Mesenchymal stem cell (in vitro differentiated cells and primary cell): ENCODE results near the gene MACIR.

Source experiments
- DNase-seq: peaks from one replicate; pipeline ENCODE4 v3.0.0-alpha.2; 2013
- H2AFZ ChIP-seq: one replicate; pipeline ENCODE4 v1.6.1; 2013; ENCODE audit warnings: low read depth, mild to moderate bottlenecking, control low read depth, inconsistent platforms, low read length, moderate library complexity
- H2AK5ac ChIP-seq: 2 replicates; pipeline ENCODE4 v1.6.1; 2013; ENCODE audit warnings: low read length, moderate library complexity, mild to moderate bottlenecking, inconsistent platforms; ENCODE audit not compliant: severe bottlenecking
- H2BK120ac ChIP-seq: one replicate; pipeline ENCODE4 v1.6.1; 2013; ENCODE audit warnings: low read depth, mild to moderate bottlenecking, inconsistent platforms, low read length, moderate library complexity
- H2BK12ac ChIP-seq, 2 experiments: one replicate each; pipeline ENCODE4 v1.6.1; 2013; ENCODE audit warnings: inconsistent platforms in 2 of 2, low read length in 2 of 2, mild to moderate bottlenecking in 2 of 2, moderate library complexity in 2 of 2, control low read depth in 1 of 2
- H2BK15ac ChIP-seq: one replicate; pipeline ENCODE4 v1.6.1; 2013; ENCODE audit warnings: mild to moderate bottlenecking, low read depth, inconsistent platforms; ENCODE audit not compliant: poor library complexity, severe bottlenecking
- H2BK5ac ChIP-seq: 2 replicates; pipeline ENCODE4 v1.6.1; 2013; ENCODE audit warnings: low read depth, mild to moderate bottlenecking, low read length, control low read depth, inconsistent platforms; ENCODE audit not compliant: poor library complexity, severe bottlenecking
- H3K14ac ChIP-seq, 2 experiments: one replicate each; pipeline ENCODE4 v1.6.1; 2013; ENCODE audit warnings: inconsistent platforms in 2 of 2, low read length in 2 of 2, control low read depth in 1 of 2, mild to moderate bottlenecking in 1 of 2, moderate library complexity in 1 of 2
- H3K18ac ChIP-seq, 2 experiments: one replicate each; pipeline ENCODE4 v1.6.1; 2013; ENCODE audit warnings: inconsistent platforms in 2 of 2, low read length in 2 of 2, control low read depth in 1 of 2, low read depth in 1 of 2, mild to moderate bottlenecking in 1 of 2
- H3K23ac ChIP-seq, 2 experiments: one replicate each; pipeline ENCODE4 v1.6.1; 2013; ENCODE audit warnings: inconsistent platforms in 2 of 2, low read length in 2 of 2, mild to moderate bottlenecking in 2 of 2, moderate library complexity in 2 of 2, control low read depth in 1 of 2
- H3K27ac ChIP-seq: 2 replicates; pipeline ENCODE4 v1.5.1; 2013; ENCODE audit warnings: mild to moderate bottlenecking, moderate library complexity, low read length, control low read depth, inconsistent platforms; ENCODE audit not compliant: poor library complexity, severe bottlenecking
- H3K27me3 ChIP-seq, 2 experiments: 2 replicates each; pipeline versions ENCODE4 v1.6.1 to v1.7.0; 2013; ENCODE audit warnings: low read length in 2 of 2, mild to moderate bottlenecking in 2 of 2, moderate library complexity in 2 of 2, control low read depth in 1 of 2, inconsistent platforms in 1 of 2; ENCODE audit not compliant: control insufficient read depth in 1 of 2, insufficient read depth in 1 of 2
- H3K36me3 ChIP-seq, 2 experiments: 2 replicates each; pipeline versions ENCODE4 v1.6.1 to v1.7.0; 2013; ENCODE audit warnings: low read length in 2 of 2, control low read depth in 1 of 2, inconsistent platforms in 1 of 2, low read depth in 1 of 2, mild to moderate bottlenecking in 1 of 2; ENCODE audit not compliant: insufficient read depth in 2 of 2, control insufficient read depth in 1 of 2
- H3K4ac ChIP-seq, 2 experiments: one replicate each; pipeline ENCODE4 v1.6.1; 2013; ENCODE audit warnings: inconsistent platforms in 2 of 2, low read length in 2 of 2, mild to moderate bottlenecking in 2 of 2, moderate library complexity in 2 of 2, control low read depth in 1 of 2, low read depth in 1 of 2
- H3K4me1 ChIP-seq: 2 replicates; pipeline ENCODE4 v1.6.1; 2013; ENCODE audit warnings: low read depth, low read length, control low read depth; ENCODE audit not compliant: control insufficient read depth, insufficient read depth
- H3K4me2 ChIP-seq: 2 replicates; pipeline ENCODE4 v1.6.1; 2013; ENCODE audit warnings: low read length, mild to moderate bottlenecking, inconsistent platforms; ENCODE audit not compliant: poor library complexity, severe bottlenecking
- H3K4me3 ChIP-seq, 2 experiments: 2 replicates each; pipeline versions ENCODE4 v1.5.1 to v1.7.0; 2013; ENCODE audit warnings: low read length in 2 of 2, mild to moderate bottlenecking in 2 of 2, control low read depth in 1 of 2, low read depth in 1 of 2; ENCODE audit not compliant: insufficient read depth in 1 of 2
- H3K79me1 ChIP-seq: replicated peaks from 2 replicates; pipeline ENCODE4 v1.6.1; 2013; ENCODE audit warnings: mild to moderate bottlenecking, control low read depth, low read length, inconsistent platforms; ENCODE audit not compliant: poor library complexity, severe bottlenecking
- H3K9ac ChIP-seq: 2 replicates; pipeline ENCODE4 v1.7.0; 2013; ENCODE audit warnings: mild to moderate bottlenecking, low read length, moderate library complexity
- H3K9me3 ChIP-seq: 2 replicates; pipeline ENCODE4 v1.7.0; 2013; ENCODE audit warnings: mild to moderate bottlenecking, low read length; ENCODE audit not compliant: control insufficient read depth
- H4K8ac ChIP-seq: one replicate; pipeline ENCODE4 v1.6.1; 2013; ENCODE audit warnings: inconsistent platforms, mild to moderate bottlenecking, low read length, moderate library complexity
- H4K91ac ChIP-seq: one replicate; pipeline ENCODE4 v1.6.1; 2013; ENCODE audit warnings: mild to moderate bottlenecking, low read length, inconsistent platforms
- WGBS: methylation state at CpG from one replicate; pipeline ENCODE4 v1.1.7; 2013; ENCODE audit warnings: mixed read lengths; 5-methylcytosine and 5-hydroxymethylcytosine counted together

MACIR gene

GRCh38 chr5:103283869-103284268, 25.3 kb downstream of the MACIR start:
- Histone ChIP-seq H3K4me1 (no peaks in the 10 kb centered on the region), H3K18ac (no peak overlapping the region), H4K91ac (no peak overlapping the region), H3K9me3 (no peaks in the 10 kb centered on the region), H3K4me2 (no peak overlapping the region), H2AK5ac (no peak overlapping the region), H3K79me1 (no peaks in the 10 kb centered on the region), H2BK15ac (no peak overlapping the region), H3K9ac (no peak overlapping the region), H4K8ac (no peak overlapping the region), H3K4ac (no peak overlapping the region), H3K36me3 (no peaks in the 10 kb centered on the region), H3K27ac (no peak overlapping the region), H3K27me3 (no peaks in the 10 kb centered on the region), H2BK12ac (no peak overlapping the region), H3K4me3 (no peak overlapping the region), H3K23ac (no peak overlapping the region), H2BK5ac (no peak overlapping the region), H3K14ac (no peak overlapping the region), H2AFZ (no peak overlapping the region), H2BK120ac (no peak overlapping the region)
- no peak for DNase-seq
- 94% methylated on average over 2 of the region's 3 CpGs for WGBS

- no peaks in the 10 kb centered on the region for H3K27me3 ChIP-seq
- H3K14ac ChIP-seq: no peak overlapping the region
- no peak overlapping the region for H3K23ac ChIP-seq
- H2BK12ac ChIP-seq: no peak overlapping the region
- H3K4me3 ChIP-seq: no peak overlapping the region
- no peaks in the 10 kb centered on the region for H3K79me1 ChIP-seq
- H3K27ac ChIP-seq: no peak overlapping the region
- H3K4ac ChIP-seq: no peak overlapping the region
- H3K4me2 ChIP-seq: no peak overlapping the region
- no CpG with 5 or more reads among the region's 3 CpGs for WGBS
- no peaks in the 10 kb centered on the region for H3K9me3 ChIP-seq
- no peak overlapping the region for H2AK5ac ChIP-seq
- H2BK5ac ChIP-seq: no peak overlapping the region
- no peaks in the 10 kb centered on the region for H3K36me3 ChIP-seq
- no peak overlapping the region for H4K91ac ChIP-seq
- H2BK120ac ChIP-seq: no peak overlapping the region
- no peak overlapping the region for H3K9ac ChIP-seq
- H3K18ac ChIP-seq: no peak overlapping the region
- no peak overlapping the region for H4K8ac ChIP-seq
- H2AFZ ChIP-seq: no peak overlapping the region
- DNase-seq: no peak
- no peak overlapping the region for H2BK15ac ChIP-seq
- no peaks in the 10 kb centered on the region for H3K4me1 ChIP-seq
These were observed 28.1 kb downstream of the MACIR start for GRCh38 chr5:103286622-103287021.

GRCh38 chr5:103289024-103289423, 30.5 kb downstream of the MACIR start:
- H3K23ac ChIP-seq: no peak overlapping the region
- no peak overlapping the region for H2BK15ac ChIP-seq
- no peaks in the 10 kb centered on the region for H3K4me1 ChIP-seq
- no peaks in the 10 kb centered on the region for H3K27me3 ChIP-seq
- no peak overlapping the region for H4K8ac ChIP-seq
- no peaks in the 10 kb centered on the region for H3K36me3 ChIP-seq
- H3K27ac ChIP-seq: no peak overlapping the region
- no peak overlapping the region for H3K18ac ChIP-seq
- no peak overlapping the region for H3K4me2 ChIP-seq
- WGBS: no CpG with 5 or more reads among the region's 1 CpG
- no peak overlapping the region for H3K4ac ChIP-seq
- no peak overlapping the region for H2AFZ ChIP-seq
- H2BK12ac ChIP-seq: no peak overlapping the region
- no peaks in the 10 kb centered on the region for H3K9me3 ChIP-seq
- H2BK5ac ChIP-seq: no peak overlapping the region
- DNase-seq: no peak
- H3K9ac ChIP-seq: no peak overlapping the region
- no peak overlapping the region for H3K4me3 ChIP-seq
- no peak overlapping the region for H2BK120ac ChIP-seq
- no peak overlapping the region for H4K91ac ChIP-seq
- no peaks in the 10 kb centered on the region for H3K79me1 ChIP-seq
- no peak overlapping the region for H2AK5ac ChIP-seq
- no peak overlapping the region for H3K14ac ChIP-seq

- no peak overlapping the region for H2AK5ac ChIP-seq
- no peak overlapping the region for H3K4me3 ChIP-seq
- no peak overlapping the region for H4K8ac ChIP-seq
- H3K79me1 ChIP-seq: no peaks in the 10 kb centered on the region
- H3K14ac ChIP-seq: no peak overlapping the region
- no peak overlapping the region for H3K27ac ChIP-seq
- H3K9ac ChIP-seq: no peak overlapping the region
- WGBS: no CpG with 5 or more reads among the region's 1 CpG
- no peak overlapping the region for H2BK120ac ChIP-seq
- no peak overlapping the region for H2BK15ac ChIP-seq
- H3K4me1 ChIP-seq: no peaks in the 10 kb centered on the region
- no peaks in the 10 kb centered on the region for H3K27me3 ChIP-seq
- H3K4me2 ChIP-seq: no peak overlapping the region
- no peak overlapping the region for H2AFZ ChIP-seq
- H3K4ac ChIP-seq: no peak overlapping the region
- H4K91ac ChIP-seq: no peak overlapping the region
- no peaks in the 10 kb centered on the region for H3K9me3 ChIP-seq
- H2BK12ac ChIP-seq: no peak overlapping the region
- no peak for DNase-seq
- H3K18ac ChIP-seq: no peak overlapping the region
- H3K36me3 ChIP-seq: no peaks in the 10 kb centered on the region
- H2BK5ac ChIP-seq: no peak overlapping the region
- no peak overlapping the region for H3K23ac ChIP-seq
These were observed 32.3 kb downstream of the MACIR start for GRCh38 chr5:103290846-103291245.
